Psoas muscle (tissue), 8 donors: Measurements from ENCODE around the gene RPS6KA2. TPM values are rescaled to one million over a fixed set of nuclear protein-coding genes. Genes with fewer than 3 reads are reported as not detected.

Experiments
- ATAC-seq, 4 donors: fragments of 200-7000 bp; cut with Tn5 transposase; one replicate each; pipeline ENCODE4 v1.9.1; 2020; ENCODE audit warnings: moderate library complexity in 3 of 4, mild to moderate bottlenecking in 2 of 4
- DNase-seq, 2 donors: peaks; one replicate each; pipeline ENCODE4 v3.0.0-alpha.2; 2020
- H3K27ac ChIP-seq: fragments of 200-600 bp; one replicate; pipeline ENCODE4 v1.8.0; 2022
- H3K27me3 ChIP-seq, 3 donors: fragments of 200-600 bp in 1 of 3; one replicate each; pipeline versions ENCODE4 v1.6.1 to v1.8.0; 2013 to 2022; ENCODE audit warnings: low read length in 2 of 3, mild to moderate bottlenecking in 2 of 3, moderate library complexity in 1 of 3; ENCODE audit not compliant: insufficient read depth in 3 of 3
- H3K36me3 ChIP-seq, 2 donors: fragments of 200-600 bp in 1 of 2; one replicate each; pipeline versions ENCODE4 v1.6.1 to v1.8.0; 2013 to 2022; ENCODE audit warnings: low read depth in 1 of 2, mild to moderate bottlenecking in 1 of 2, moderate library complexity in 1 of 2; ENCODE audit not compliant: insufficient read depth in 1 of 2
- H3K4me1 ChIP-seq: fragments of 200-600 bp; one replicate; pipeline ENCODE4 v1.8.0; 2022
- H3K4me3 ChIP-seq: fragments of 200-600 bp; one replicate; pipeline ENCODE4 v1.8.0; 2022; ENCODE audit warnings: mild to moderate bottlenecking
- H3K9me3 ChIP-seq: fragments of 200-600 bp; one replicate; pipeline ENCODE4 v1.8.0; 2022
- WGBS, 3 donors: extraction: QIAGEN DNeasy Blood & Tissue Kit; methylation state at CpG; one replicate each; pipeline versions ENCODE4 v1.1.6 to v1.1.7; 2013; 5-methylcytosine and 5-hydroxymethylcytosine counted together
- intact Hi-C, 2 donors: fragments of 100-400 bp; cut with DNase I; formaldehyde crosslinking; loops; one replicate each; pipeline versions ENCODE4 v1.11.0 to v1.14.2; 2022
- polyA plus RNA-seq, 3 donors: library from polyadenylated mRNA; stranded (reverse); fragments of 200-250 nt; gene quantifications; one replicate each; pipeline ENCODE4 v1.2.3, GENCODE V29; 2013
- total RNA-seq, 4 donors: library from RNA; stranded (reverse); fragmentation: NEBNext Ultra II Directional in 2 of 4; extraction: Animal tissue kit (Norgen Biotek cat#: 25700) in 2 of 4; gene quantifications; one replicate each; pipeline versions ENCODE4 v1.2.1 to v1.2.4, GENCODE V29; 2021 to 2023
- TF ChIP-seq, protein P1 (sequence below): fragments of 200-600 bp; IDR thresholded peaks from one replicate; pipeline ENCODE4 v1.8.0; 2022; ENCODE audit warnings: antibody characterized with exemption
- donor health status: healthy with polysubstance abuse.
- donor health status: DM: no; HTN: no; CAD: no; lungs with moderate emphysema.
- donor health status: Bipolar disorder and iron deficiency.
- donor health status: healthy.
- donor health status: DM: yes; HTN: yes; CAD: no.
- donor health status: DM: no; HTN: no; CAD: no.
- donor health status: DM: no; HTN: no; CAD: no.
- donor health status: DM: yes; HTN: yes; CAD: no.

The RPS6KA2 gene
- total and polyA plus RNA-seq, 7 donors = 7.8 to 40.4 (median 20.0) TPM

DNA sequence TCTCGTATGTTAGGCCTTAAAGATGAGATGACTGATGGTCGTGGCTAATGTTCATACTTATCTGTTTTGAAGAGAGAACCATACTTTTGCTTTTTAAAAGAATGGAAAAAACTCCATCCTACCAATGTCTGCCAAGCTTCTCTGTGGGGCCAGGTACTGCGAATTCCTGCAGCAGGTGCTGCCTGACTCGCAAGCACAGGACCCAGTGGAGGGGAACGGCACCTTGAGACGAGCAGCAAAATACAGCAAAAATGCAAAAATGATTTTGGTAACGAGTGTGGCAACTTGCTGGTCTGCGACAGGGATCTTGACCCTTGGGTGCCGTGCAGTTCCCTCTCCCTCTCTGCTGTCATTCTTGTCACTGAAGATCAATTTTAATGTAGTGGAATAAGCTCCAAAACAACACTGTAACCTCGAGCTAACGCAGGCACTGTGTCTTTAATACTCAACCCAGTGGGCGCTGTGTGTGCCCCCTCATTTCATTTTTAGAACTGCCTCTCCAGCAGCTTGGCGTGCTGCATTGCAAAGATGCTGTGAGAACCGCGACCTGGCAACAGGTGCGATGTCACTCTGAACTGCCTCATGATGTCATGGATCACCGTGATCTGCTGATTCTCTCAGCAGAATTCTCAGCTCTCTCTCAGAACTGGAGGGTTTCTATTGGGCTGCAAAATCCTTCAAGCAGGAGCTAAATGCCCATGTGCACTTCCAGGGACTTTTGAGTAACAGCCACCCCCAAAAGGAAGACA is 92.2 kb downstream of the RPS6KA2 start:
- no peaks in the 10 kb centered on the region for H3K4me1 ChIP-seq
- intact Hi-C loops = no loop called here
- TF ChIP-seq, protein P1, sequence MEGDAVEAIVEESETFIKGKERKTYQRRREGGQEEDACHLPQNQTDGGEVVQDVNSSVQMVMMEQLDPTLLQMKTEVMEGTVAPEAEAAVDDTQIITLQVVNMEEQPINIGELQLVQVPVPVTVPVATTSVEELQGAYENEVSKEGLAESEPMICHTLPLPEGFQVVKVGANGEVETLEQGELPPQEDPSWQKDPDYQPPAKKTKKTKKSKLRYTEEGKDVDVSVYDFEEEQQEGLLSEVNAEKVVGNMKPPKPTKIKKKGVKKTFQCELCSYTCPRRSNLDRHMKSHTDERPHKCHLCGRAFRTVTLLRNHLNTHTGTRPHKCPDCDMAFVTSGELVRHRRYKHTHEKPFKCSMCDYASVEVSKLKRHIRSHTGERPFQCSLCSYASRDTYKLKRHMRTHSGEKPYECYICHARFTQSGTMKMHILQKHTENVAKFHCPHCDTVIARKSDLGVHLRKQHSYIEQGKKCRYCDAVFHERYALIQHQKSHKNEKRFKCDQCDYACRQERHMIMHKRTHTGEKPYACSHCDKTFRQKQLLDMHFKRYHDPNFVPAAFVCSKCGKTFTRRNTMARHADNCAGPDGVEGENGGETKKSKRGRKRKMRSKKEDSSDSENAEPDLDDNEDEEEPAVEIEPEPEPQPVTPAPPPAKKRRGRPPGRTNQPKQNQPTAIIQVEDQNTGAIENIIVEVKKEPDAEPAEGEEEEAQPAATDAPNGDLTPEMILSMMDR = no peak
- no peaks in the 10 kb centered on the region for H3K27me3 ChIP-seq
- peaks cover 11 to 54% of the 10 kb centered on the region in 2 donors for H3K36me3 ChIP-seq
- H3K27ac ChIP-seq = no peak overlapping the region
- no peak overlapping the region for H3K4me3 ChIP-seq
- no peak for ATAC-seq
- H3K9me3 ChIP-seq = no peaks in the 10 kb centered on the region
- 81 to 89% (median 84%) methylated on average over 17 of the region's 17 CpGs for WGBS, 3 donors
- no peak for DNase-seq

DNA sequence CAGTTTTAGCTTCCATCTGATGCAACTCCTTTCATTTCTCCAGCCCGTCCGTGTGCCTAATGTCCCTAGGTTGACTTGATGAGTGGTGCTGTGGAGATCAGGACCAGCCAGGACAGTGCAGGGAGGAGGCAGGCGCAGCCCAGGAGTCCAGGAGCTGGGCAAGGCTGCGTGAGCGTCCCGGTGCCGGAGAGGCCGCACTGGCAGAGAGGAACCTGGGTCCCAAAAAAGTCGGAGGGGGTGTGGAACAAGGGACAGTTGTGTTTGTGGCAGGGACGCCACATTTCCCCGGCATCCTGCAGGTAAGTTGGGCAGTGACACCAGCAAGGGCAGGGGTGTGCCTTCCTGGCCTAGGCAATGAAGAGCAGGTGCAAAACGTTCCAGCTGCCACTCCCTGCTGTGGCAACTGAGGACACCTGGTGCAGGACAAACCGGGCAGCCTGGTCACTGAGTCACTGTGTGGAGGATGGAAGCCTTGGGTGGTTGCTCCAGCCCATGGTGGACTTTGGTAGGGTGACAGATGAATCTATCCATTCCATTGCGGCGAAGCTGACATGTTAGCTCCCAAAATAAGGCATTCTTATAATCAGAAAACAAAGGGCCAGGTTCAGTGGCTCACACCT is 93.7 kb downstream of the RPS6KA2 start:
- Histone ChIP-seq H3K27me3 (no peaks in the 10 kb centered on the region), H3K4me3 (no peak overlapping the region), H3K9me3 (no peaks in the 10 kb centered on the region), H3K4me1 (no peaks in the 10 kb centered on the region), H3K36me3 (peaks cover 11 to 60% of the 10 kb centered on the region in 2 donors), H3K27ac (no peak overlapping the region)
- WGBS, 3 donors = 88 to 94% (median 92%) methylated on average over 15 of the region's 15 CpGs
- TF ChIP-seq, protein P1 = no peak
- intact Hi-C loops = no loop called here
- DNase-seq (no peak), ATAC-seq (no peak)

GRCh38 chr6:166532302-166532701 is 94.7 kb downstream of the RPS6KA2 start:
- no peak overlapping the region for H3K4me3 ChIP-seq
- no peak for ATAC-seq
- H3K27ac ChIP-seq = no peak overlapping the region
- TF ChIP-seq, protein P1 = no peak
- H3K36me3 ChIP-seq = peaks cover 9 to 52% of the 10 kb centered on the region in 2 donors
- DNase-seq = no peak
- H3K27me3 ChIP-seq = no peaks in the 10 kb centered on the region
- no peaks in the 10 kb centered on the region for H3K4me1 ChIP-seq
- 84 to 90% (median 89%) methylated on average over 12 of the region's 12 CpGs for WGBS, 3 donors
- H3K9me3 ChIP-seq = no peaks in the 10 kb centered on the region
- intact Hi-C loops = no loop called here

DNA sequence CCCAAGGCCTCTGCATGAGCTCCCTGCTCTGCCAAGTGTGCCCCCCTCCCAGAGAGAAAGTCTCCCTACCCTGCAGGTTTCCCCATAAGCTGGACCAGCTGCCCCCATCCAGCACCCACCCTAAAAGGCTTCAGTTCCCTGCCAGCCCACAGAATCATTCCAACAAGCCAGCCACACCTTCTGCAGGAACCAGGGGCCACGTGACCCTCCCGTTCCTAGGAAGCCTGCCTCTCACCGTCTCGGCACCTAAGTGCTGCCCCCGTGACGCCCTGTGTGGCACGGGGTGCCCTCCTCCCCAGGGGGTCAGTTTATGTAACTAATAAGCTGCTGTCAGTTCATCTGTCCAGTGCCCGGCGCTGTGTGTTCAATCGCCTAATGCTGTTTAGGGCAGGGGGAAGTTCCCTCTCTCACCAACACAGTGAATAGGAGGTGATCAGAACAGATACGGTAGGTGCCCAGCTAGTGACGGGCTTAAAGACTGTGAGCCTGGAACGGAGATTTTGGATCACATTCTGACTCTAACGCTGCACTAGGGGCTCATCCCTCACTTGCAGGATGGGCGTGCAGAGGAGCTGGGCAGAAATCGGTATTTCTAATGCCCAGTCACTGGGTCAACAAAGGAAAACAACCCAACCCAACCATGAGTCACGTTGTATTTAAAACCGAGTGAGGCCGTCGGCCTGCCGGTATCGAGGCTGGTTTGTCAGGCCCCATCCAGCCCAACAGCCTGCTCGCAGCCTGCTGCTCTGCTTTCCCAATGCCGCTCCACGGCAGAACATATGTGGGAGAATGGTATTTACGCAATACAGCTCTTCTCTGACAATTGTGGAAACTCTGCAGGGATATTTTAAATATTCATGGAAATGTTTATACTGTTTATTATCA is 96.6 kb downstream of the RPS6KA2 start:
- ATAC-seq (no peak), DNase-seq (no peak)
- Histone ChIP-seq H3K27ac (no peak overlapping the region), H3K27me3 (no peaks in the 10 kb centered on the region), H3K4me1 (no peaks in the 10 kb centered on the region), H3K36me3 (peaks cover 4 to 46% of the 10 kb centered on the region in 2 donors), H3K4me3 (no peak overlapping the region), H3K9me3 (no peaks in the 10 kb centered on the region)
- intact Hi-C loops = no loop called here
- TF ChIP-seq, protein P1 = no peak
- 95 to 96% (median 95%) methylated on average over 26 of the region's 26 CpGs for WGBS, 3 donors
